HG03460 (cell line): Measurements from ENCODE around the gene ENHO.

ENCODE experiments used
- ATAC-seq: cut with Tn5 transposase; IDR thresholded peaks from one replicate; pipeline ENCODE4 v1.9.1; 2021; ENCODE audit not compliant: unreplicated experiment

ENHO gene

GRCh38 chr9:34508463-34508862 is 14.3 kb downstream of the ENHO start:
- ATAC-seq = no peak

GRCh38 chr9:34507966-34508365 is 14.8 kb downstream of the ENHO start:
- ATAC-seq = no peak

- no peak for ATAC-seq
These were observed 15.2 kb downstream of the ENHO start for GRCh38 chr9:34507556-34507955.

GRCh38 chr9:34506623-34507022 is 16.2 kb downstream of the ENHO start:
- no peak for ATAC-seq

GRCh38 chr9:34505370-34506120 is 17.2 kb downstream of the ENHO start:
- no peak for ATAC-seq

GRCh38 chr9:34503406-34503805 is 19.4 kb downstream of the ENHO start:
- ATAC-seq = no peak

GRCh38 chr9:34502891-34503290 is 19.9 kb downstream of the ENHO start:
- ATAC-seq = no peak

- no peak for ATAC-seq
These were observed 20.3 kb downstream of the ENHO start for GRCh38 chr9:34502471-34502870.

- no peak for ATAC-seq
These were observed 20.8 kb downstream of the ENHO start for GRCh38 chr9:34501889-34502425.

- no peak for ATAC-seq
These were observed 21.4 kb downstream of the ENHO start for GRCh38 chr9:34501372-34501771.

GRCh38 chr9:34500623-34501267 is 22.0 kb downstream of the ENHO start:
- ATAC-seq = no peak

GRCh38 chr9:34499076-34499475 is 23.7 kb downstream of the ENHO start:
- no peak for ATAC-seq

GRCh38 chr9:34498553-34498952 is 24.2 kb downstream of the ENHO start:
- ATAC-seq = no peak

- ATAC-seq = no peak
These were observed 26.6 kb downstream of the ENHO start for GRCh38 chr9:34496149-34496712.

GRCh38 chr9:34493972-34494535 is 28.7 kb downstream of the ENHO start:
- no peak for ATAC-seq

- no peak for ATAC-seq
These were observed 30.7 kb downstream of the ENHO start for GRCh38 chr9:34492051-34492450.

- no peak for ATAC-seq
These were observed 31.2 kb downstream of the ENHO start for GRCh38 chr9:34491596-34491995.

GRCh38 chr9:34490760-34491159 is 32.0 kb downstream of the ENHO start:
- ATAC-seq = no peak

GRCh38 chr9:34490360-34490759 is 32.4 kb downstream of the ENHO start:
- ATAC-seq = no peak

GRCh38 chr9:34486572-34486971 is 36.2 kb downstream of the ENHO start:
- no peak for ATAC-seq

GRCh38 chr9:34485822-34486221 is 37.0 kb downstream of the ENHO start:
- ATAC-seq = no peak

GRCh38 chr9:34484678-34485077 is 38.1 kb downstream of the ENHO start:
- ATAC-seq = no peak
